ENCODE data around the gene SLC8A3.

- TF ChIP-seq CTCF (IDR thresholded peaks at IDR 0.05) (no peak), POLR2A (IDR thresholded peaks at IDR 0.05) (no peak), EP300 (IDR thresholded peaks at IDR 0.05) (no peak), POLR2AphosphoS5 (IDR thresholded peaks at IDR 0.05) (no peak)
Measured at GRCh38 chr14:70152704-70153103, 36.0 kb downstream of the SLC8A3 start.
